GM12878 (cell line): ENCODE data around the gene BCL2. TPM values are rescaled to one million over a fixed set of nuclear protein-coding genes. Genes with fewer than 3 reads are reported as not detected.

Source experiments
- BCL11A ChIP-seq: IDR thresholded peaks from 2 replicates; pipeline ENCODE4 v1.6.1; 2011; ENCODE audit warnings: low read depth, low read length
- EZH2 ChIP-seq: IDR thresholded peaks from 2 replicates; pipeline ENCODE4 v1.6.1; 2012; ENCODE audit warnings: low read depth, mild to moderate bottlenecking, control low read depth, inconsistent platforms, low read length, borderline replicate concordance; ENCODE audit not compliant: control insufficient read depth
- GABPA ChIP-seq: IDR thresholded peaks from 2 replicates; pipeline ENCODE4 v1.6.1; 2014; ENCODE audit warnings: antibody characterized with exemption, low read depth, mild to moderate bottlenecking, inconsistent platforms
- IRF4 ChIP-seq: IDR thresholded peaks from 2 replicates; pipeline ENCODE4 v1.6.1; 2011; ENCODE audit warnings: low read depth, low read length
- JUND ChIP-seq: IDR thresholded peaks from 2 replicates; pipeline ENCODE4 v1.6.1; 2012; ENCODE audit warnings: low read depth, mild to moderate bottlenecking, low read length, improper control_type of control experiment, moderate library complexity
- NFYB ChIP-seq: IDR thresholded peaks from 2 replicates; pipeline ENCODE4 v1.6.1; 2011; ENCODE audit warnings: low read depth, mild to moderate bottlenecking, low read length, improper control_type of control experiment, moderate library complexity; ENCODE audit not compliant: insufficient read depth
- PAX5 ChIP-seq: IDR thresholded peaks from 2 replicates; pipeline ENCODE4 v1.6.1; 2011; ENCODE audit warnings: low read depth, low read length, borderline replicate concordance
- POLR2AphosphoS2 ChIP-seq: IDR thresholded peaks from 2 replicates; pipeline ENCODE4 v1.6.1; 2011; ENCODE audit warnings: low read depth, mild to moderate bottlenecking, low read length, improper control_type of control experiment, moderate library complexity
- RCOR1 ChIP-seq: conservative IDR thresholded peaks from 2 replicates; pipeline ENCODE4 v1.6.1; 2012; ENCODE audit warnings: low read depth, low read length, improper control_type of control experiment
- SMC3 ChIP-seq: IDR thresholded peaks from 2 replicates; pipeline ENCODE4 v1.6.1; 2011; ENCODE audit warnings: low read length, improper control_type of control experiment, borderline replicate concordance
- STAT1 ChIP-seq: fragments of 450-650 bp; conservative IDR thresholded peaks from 2 replicates; pipeline ENCODE4 v1.6.1; 2014; ENCODE audit warnings: antibody characterized with exemption, mild to moderate bottlenecking
- TBL1XR1 ChIP-seq: IDR thresholded peaks from 2 replicates; pipeline ENCODE4 v1.6.1; 2012; ENCODE audit warnings: low read depth, low read length, improper control_type of control experiment
- ZBTB4 ChIP-seq: fragments of 450-650 bp; formaldehyde crosslinking; IDR thresholded peaks from 2 replicates; pipeline ENCODE4 v1.4.0; 2022; ENCODE audit warnings: mild to moderate bottlenecking, moderate library complexity
- ZNF622 ChIP-seq: fragments of 450-650 bp; IDR thresholded peaks from 2 replicates; pipeline ENCODE4 v1.6.1; 2017; ENCODE audit warnings: mild to moderate bottlenecking, inconsistent platforms
- polyA plus RNA-seq, 11 experiments: library from polyadenylated mRNA; depleted of rRNA in 4 of 11; unstranded in 6 of 11; stranded (reverse) in 5 of 11; fragments of >200 nt; fragmentation: Nextera tagmentation in 4 of 11; fragmentation: Illumina TruSeq in 1 of 11; extraction: Ambion mirVana in 4 of 11; extraction: Trizol in 1 of 11; gene quantifications; 1 replicate in 1 of 11; 2 replicates in 10 of 11; pipeline versions ENCODE4 v1.2.1 to v1.2.3, GENCODE V29; 2011 to 2016; ENCODE audit warnings: inconsistent platforms in 2 of 11, missing spikeins in 2 of 11, low read depth in 1 of 11
- total RNA-seq, 4 experiments: library from RNA; depleted of rRNA in 3 of 4; stranded (reverse); fragments of >200 nt in 3 of 4; fragmentation: Illumina TruSeq in 1 of 4; extraction: Trizol in 1 of 4; gene quantifications; 2 replicates each; pipeline versions ENCODE4 v1.2.1 to v1.2.3, GENCODE V29; 2013 to 2021
- TF ChIP-seq, protein P1 (sequence below): IDR thresholded peaks from 2 replicates; pipeline ENCODE4 v1.6.1; 2011; ENCODE audit warnings: borderline replicate concordance, low read depth, mild to moderate bottlenecking, moderate library complexity, low read length; ENCODE audit not compliant: insufficient read depth, poor library complexity, severe bottlenecking
- TF ChIP-seq, protein P2 (sequence below): fragments of 450-650 bp; formaldehyde crosslinking; IDR thresholded peaks from 2 replicates; pipeline ENCODE4 v1.4.0; 2020; ENCODE audit warnings: mild to moderate bottlenecking, moderate library complexity
- TF ChIP-seq, protein P3 (sequence below): fragments of 450-650 bp; IDR thresholded peaks from 2 replicates; pipeline ENCODE4 v1.6.1; 2017; ENCODE audit warnings: low read depth, mild to moderate bottlenecking, moderate library complexity
- TF ChIP-seq, protein P4 (sequence below): IDR thresholded peaks from 2 replicates; pipeline ENCODE4 v1.6.1; 2011; ENCODE audit warnings: low read depth, mild to moderate bottlenecking, low read length, moderate library complexity, borderline replicate concordance; ENCODE audit errors: extremely low read depth

The BCL2 gene
- total and polyA plus RNA-seq, 10 of the 15 experiments (the other 5 are each of a cell fraction or from before 2014, with no cell fraction given), result 4.1 to 47.8 (median 19.3) TPM

DNA sequence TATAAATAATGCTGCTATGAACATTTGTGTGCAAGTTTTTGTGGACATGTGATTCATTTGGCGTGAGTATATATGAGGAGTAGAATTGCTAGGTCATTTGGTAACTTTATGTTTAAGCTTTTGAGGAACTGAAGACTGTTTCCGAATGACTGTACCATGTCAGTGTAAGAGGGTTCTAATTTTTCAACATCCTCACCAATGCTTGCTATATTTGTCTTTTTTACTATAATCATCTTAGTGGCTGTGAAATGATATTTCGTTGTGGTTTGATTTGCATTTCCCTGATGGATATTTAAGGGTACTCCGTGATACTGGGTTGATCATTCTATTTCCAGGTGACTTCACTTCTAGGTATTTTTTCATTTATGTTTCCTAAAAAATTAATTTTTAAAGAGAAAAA lies 241.1 kb downstream of the BCL2 start (continued):
- TF ChIP-seq ZBTB4 (CRISPR knock-in tag), result no peak
- TF ChIP-seq, protein P1, sequence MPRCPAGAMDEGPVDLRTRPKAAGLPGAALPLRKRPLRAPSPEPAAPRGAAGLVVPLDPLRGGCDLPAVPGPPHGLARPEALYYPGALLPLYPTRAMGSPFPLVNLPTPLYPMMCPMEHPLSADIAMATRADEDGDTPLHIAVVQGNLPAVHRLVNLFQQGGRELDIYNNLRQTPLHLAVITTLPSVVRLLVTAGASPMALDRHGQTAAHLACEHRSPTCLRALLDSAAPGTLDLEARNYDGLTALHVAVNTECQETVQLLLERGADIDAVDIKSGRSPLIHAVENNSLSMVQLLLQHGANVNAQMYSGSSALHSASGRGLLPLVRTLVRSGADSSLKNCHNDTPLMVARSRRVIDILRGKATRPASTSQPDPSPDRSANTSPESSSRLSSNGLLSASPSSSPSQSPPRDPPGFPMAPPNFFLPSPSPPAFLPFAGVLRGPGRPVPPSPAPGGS, result peak; percentile 84
- no peak for TF ChIP-seq EZH2
- peak; percentile 99 for TF ChIP-seq IRF4
- peak; percentile 66; the same call in 1 of the 2 replicates for TF ChIP-seq GABPA
- peak; percentile 93 for TF ChIP-seq TBL1XR1
- TF ChIP-seq SMC3, result no peak
- peak; percentile 95 for TF ChIP-seq BCL11A
- peak; percentile 82 for TF ChIP-seq PAX5
- no peak for TF ChIP-seq NFYB
- TF ChIP-seq RCOR1, result 0 out of 2 replicates have a peak, but pooled peaks have one; percentile 42
- TF ChIP-seq POLR2AphosphoS2, result no peak
- TF ChIP-seq, protein P2, sequence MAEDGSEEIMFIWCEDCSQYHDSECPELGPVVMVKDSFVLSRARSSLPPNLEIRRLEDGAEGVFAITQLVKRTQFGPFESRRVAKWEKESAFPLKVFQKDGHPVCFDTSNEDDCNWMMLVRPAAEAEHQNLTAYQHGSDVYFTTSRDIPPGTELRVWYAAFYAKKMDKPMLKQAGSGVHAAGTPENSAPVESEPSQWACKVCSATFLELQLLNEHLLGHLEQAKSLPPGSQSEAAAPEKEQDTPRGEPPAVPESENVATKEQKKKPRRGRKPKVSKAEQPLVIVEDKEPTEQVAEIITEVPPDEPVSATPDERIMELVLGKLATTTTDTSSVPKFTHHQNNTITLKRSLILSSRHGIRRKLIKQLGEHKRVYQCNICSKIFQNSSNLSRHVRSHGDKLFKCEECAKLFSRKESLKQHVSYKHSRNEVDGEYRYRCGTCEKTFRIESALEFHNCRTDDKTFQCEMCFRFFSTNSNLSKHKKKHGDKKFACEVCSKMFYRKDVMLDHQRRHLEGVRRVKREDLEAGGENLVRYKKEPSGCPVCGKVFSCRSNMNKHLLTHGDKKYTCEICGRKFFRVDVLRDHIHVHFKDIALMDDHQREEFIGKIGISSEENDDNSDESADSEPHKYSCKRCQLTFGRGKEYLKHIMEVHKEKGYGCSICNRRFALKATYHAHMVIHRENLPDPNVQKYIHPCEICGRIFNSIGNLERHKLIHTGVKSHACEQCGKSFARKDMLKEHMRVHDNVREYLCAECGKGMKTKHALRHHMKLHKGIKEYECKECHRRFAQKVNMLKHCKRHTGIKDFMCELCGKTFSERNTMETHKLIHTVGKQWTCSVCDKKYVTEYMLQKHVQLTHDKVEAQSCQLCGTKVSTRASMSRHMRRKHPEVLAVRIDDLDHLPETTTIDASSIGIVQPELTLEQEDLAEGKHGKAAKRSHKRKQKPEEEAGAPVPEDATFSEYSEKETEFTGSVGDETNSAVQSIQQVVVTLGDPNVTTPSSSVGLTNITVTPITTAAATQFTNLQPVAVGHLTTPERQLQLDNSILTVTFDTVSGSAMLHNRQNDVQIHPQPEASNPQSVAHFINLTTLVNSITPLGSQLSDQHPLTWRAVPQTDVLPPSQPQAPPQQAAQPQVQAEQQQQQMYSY (CRISPR knock-in tag), result 0 out of 2 replicates have a peak, but pooled peaks have one; percentile 19
- TF ChIP-seq ZNF622, result no peak
- no peak for TF ChIP-seq STAT1
- TF ChIP-seq, protein P3, sequence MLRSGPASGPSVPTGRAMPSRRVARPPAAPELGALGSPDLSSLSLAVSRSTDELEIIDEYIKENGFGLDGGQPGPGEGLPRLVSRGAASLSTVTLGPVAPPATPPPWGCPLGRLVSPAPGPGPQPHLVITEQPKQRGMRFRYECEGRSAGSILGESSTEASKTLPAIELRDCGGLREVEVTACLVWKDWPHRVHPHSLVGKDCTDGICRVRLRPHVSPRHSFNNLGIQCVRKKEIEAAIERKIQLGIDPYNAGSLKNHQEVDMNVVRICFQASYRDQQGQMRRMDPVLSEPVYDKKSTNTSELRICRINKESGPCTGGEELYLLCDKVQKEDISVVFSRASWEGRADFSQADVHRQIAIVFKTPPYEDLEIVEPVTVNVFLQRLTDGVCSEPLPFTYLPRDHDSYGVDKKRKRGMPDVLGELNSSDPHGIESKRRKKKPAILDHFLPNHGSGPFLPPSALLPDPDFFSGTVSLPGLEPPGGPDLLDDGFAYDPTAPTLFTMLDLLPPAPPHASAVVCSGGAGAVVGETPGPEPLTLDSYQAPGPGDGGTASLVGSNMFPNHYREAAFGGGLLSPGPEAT, result peak; percentile 96
- TF ChIP-seq JUND, result peak; percentile 90
- TF ChIP-seq, protein P4, sequence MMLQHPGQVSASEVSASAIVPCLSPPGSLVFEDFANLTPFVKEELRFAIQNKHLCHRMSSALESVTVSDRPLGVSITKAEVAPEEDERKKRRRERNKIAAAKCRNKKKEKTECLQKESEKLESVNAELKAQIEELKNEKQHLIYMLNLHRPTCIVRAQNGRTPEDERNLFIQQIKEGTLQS, result no peak
